Neutrophil (primary cell): ENCODE data around the gene MAGEB1.

Source experiments
- H3K27ac ChIP-seq: fragments of 200-600 bp; sonication (generic); 2 replicates; pipeline ENCODE4 v1.5.1; 2016; ENCODE audit warnings: mild to moderate bottlenecking, moderate library complexity
- H3K27me3 ChIP-seq: fragments of 200-600 bp; sonication (generic); 2 replicates; pipeline ENCODE4 v1.6.0; 2016; ENCODE audit warnings: mild to moderate bottlenecking
- H3K36me3 ChIP-seq: fragments of 200-600 bp; sonication (generic); 2 replicates; pipeline ENCODE4 v1.5.1; 2017
- H3K4me1 ChIP-seq, 2 experiments: fragments of 200-600 bp in 1 of 2; sonication (generic) in 1 of 2; 1 replicate in 1 of 2; 2 replicates in 1 of 2; pipeline versions ENCODE4 v1.5.1 to v1.6.1; 2013 to 2016; ENCODE audit warnings: low read depth in 1 of 2, low read length in 1 of 2, mild to moderate bottlenecking in 1 of 2, moderate library complexity in 1 of 2; ENCODE audit not compliant: control insufficient read depth in 1 of 2, insufficient read depth in 1 of 2
- H3K4me3 ChIP-seq, 2 experiments: fragments of 200-600 bp in 1 of 2; sonication (generic) in 1 of 2; 1 replicate in 1 of 2; 2 replicates in 1 of 2; pipeline ENCODE4 v1.5.1; 2013 to 2016; ENCODE audit warnings: low read depth in 1 of 2, low read length in 1 of 2, mild to moderate bottlenecking in 1 of 2, moderate library complexity in 1 of 2
- H3K9me3 ChIP-seq: fragments of 200-600 bp; sonication (generic); 2 replicates; pipeline ENCODE4 v1.5.1; 2016
- CTCF ChIP-seq: fragments of 200-600 bp; sonication (generic); IDR thresholded peaks from 2 replicates; pipeline ENCODE4 v1.5.1; 2016; ENCODE audit warnings: antibody characterized with exemption

The MAGEB1 gene

GRCh38 chrX:30220661-30221060 lies 26.3 kb upstream of the MAGEB1 start:
- Histone ChIP-seq H3K4me1 (no peaks in the 10 kb centered on the region), H3K27me3 (no peaks in the 10 kb centered on the region), H3K4me3 (no peak overlapping the region), H3K27ac (no peak overlapping the region), H3K36me3 (no peaks in the 10 kb centered on the region), H3K9me3 (no peaks in the 10 kb centered on the region)
- no peak for TF ChIP-seq CTCF

GRCh38 chrX:30224536-30224935 lies 22.4 kb upstream of the MAGEB1 start:
- Histone ChIP-seq H3K4me3 (no peak overlapping the region), H3K27me3 (no peaks in the 10 kb centered on the region), H3K36me3 (no peaks in the 10 kb centered on the region), H3K27ac (no peak overlapping the region), H3K9me3 (no peaks in the 10 kb centered on the region), H3K4me1 (no peaks in the 10 kb centered on the region)
- TF ChIP-seq CTCF, result no peak

DNA sequence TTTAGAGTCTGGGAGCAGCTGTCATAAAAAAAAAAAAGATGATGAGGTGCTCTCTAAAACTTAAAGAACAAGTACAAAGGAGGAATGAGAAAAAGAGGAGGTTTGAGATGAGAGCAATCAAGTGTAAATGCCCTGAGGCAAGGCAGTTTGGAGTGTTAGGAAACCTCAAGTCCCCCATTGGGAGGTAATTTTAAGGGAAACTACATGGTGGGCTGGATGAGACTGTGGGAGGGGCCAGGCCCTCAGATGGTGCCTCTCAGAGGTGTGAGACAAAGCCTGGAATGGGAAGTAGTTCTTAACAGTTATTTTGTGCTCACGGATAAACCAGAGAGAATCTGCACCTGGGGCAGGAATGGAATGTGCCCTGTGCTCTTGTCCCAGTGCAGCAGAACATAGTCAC lies 18.4 kb upstream of the MAGEB1 start:
- Histone ChIP-seq H3K9me3 (no peaks in the 10 kb centered on the region), H3K36me3 (no peaks in the 10 kb centered on the region), H3K27ac (no peak overlapping the region), H3K4me1 (no peaks in the 10 kb centered on the region), H3K4me3 (no peak overlapping the region), H3K27me3 (no peaks in the 10 kb centered on the region)
- no peak for TF ChIP-seq CTCF

DNA sequence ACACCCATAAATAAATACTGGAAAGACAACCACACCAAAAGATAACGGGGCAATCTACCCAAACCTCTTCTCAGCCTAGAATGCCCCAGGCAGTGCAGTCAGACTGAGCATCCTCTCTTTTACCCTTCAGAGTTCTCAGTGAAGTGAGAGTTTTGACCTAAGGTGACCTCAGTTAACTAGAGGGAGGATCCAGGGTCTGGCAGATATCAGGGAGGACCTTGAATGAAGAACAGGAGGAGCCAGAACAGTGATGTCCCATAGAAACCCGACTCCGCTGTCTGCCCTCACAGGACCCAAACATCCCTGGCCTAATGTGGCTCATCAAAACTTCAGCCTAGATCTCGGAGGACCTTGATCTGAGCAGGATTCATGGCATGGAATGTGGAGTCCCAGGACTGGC lies 16.6 kb upstream of the MAGEB1 start, which contains the start of gene MAGEB3:
Gene MAGEB3 (plus strand): TSS at position 263 of the 400 bp plus-strand sequence. CDS start 5,268 bp downstream, outside the sequence.
- Histone ChIP-seq H3K4me3 (no peak within 1 kb of the TSS), H3K4me1 (no peaks in the 10 kb centered on the region)
- TF ChIP-seq CTCF, result no peak

GRCh38 chrX:30241724-30242415 lies 5.1 kb upstream of the MAGEB1 start, which contains the start of gene MAGEB4:
Gene MAGEB4 (plus strand): TSS chrX:30242000. CDS start chrX:30242136, 136 bp downstream.
- H3K27ac ChIP-seq, result no peak within 1 kb of the TSS
- no peaks in the 10 kb centered on the region for H3K27me3 ChIP-seq
- no peaks in the 10 kb centered on the region for H3K4me1 ChIP-seq
- H3K36me3 ChIP-seq, result no peaks in the 10 kb centered on the region
- no peaks in the 10 kb centered on the region for H3K9me3 ChIP-seq
- no peak within 1 kb of the TSS for H3K4me3 ChIP-seq
- no peak for TF ChIP-seq CTCF

More for the DNA sequence above, 16.6 kb upstream of the MAGEB1 start, which contains the start of gene MAGEB3:
- Histone ChIP-seq H3K27ac (no peak within 1 kb of the TSS), H3K9me3 (no peaks in the 10 kb centered on the region), H3K27me3 (no peaks in the 10 kb centered on the region), H3K36me3 (no peaks in the 10 kb centered on the region)
